DND-41 (cell line): ENCODE measurements around the gene CNOT3.

Experiments
- ATAC-seq: fragments of 200-7000 bp; cut with Tn5 transposase; 3 replicates; pipeline ENCODE4 v1.9.1; 2021; ENCODE audit warnings: low read depth; ENCODE audit not compliant: insufficient read depth
- DNase-seq: peaks from one replicate; pipeline ENCODE4 v3.0.0-alpha.2; 2020
- H2AFZ ChIP-seq: 2 replicates; pipeline ENCODE4 v1.6.0; 2012; ENCODE audit warnings: low read depth, low read length
- H3K27ac ChIP-seq: 2 replicates; pipeline ENCODE4 v1.5.1; 2012; ENCODE audit warnings: low read length, inconsistent platforms
- H3K27me3 ChIP-seq: fragments of 200-600 bp; sonication (generic); 2 replicates; pipeline ENCODE4 v1.6.0; 2012; ENCODE audit warnings: low read length, mild to moderate bottlenecking, inconsistent platforms; ENCODE audit not compliant: insufficient read depth, poor library complexity
- H3K36me3 ChIP-seq: 2 replicates; pipeline ENCODE4 v1.5.1; 2012; ENCODE audit warnings: low read length, inconsistent platforms; ENCODE audit not compliant: insufficient read depth
- H3K4me1 ChIP-seq: 2 replicates; pipeline ENCODE4 v1.5.1; 2012; ENCODE audit warnings: mild to moderate bottlenecking, low read length; ENCODE audit not compliant: insufficient read depth
- H3K4me2 ChIP-seq: 2 replicates; pipeline ENCODE4 v1.6.0; 2012; ENCODE audit warnings: mild to moderate bottlenecking, moderate library complexity, low read length, inconsistent platforms; ENCODE audit not compliant: insufficient read depth
- H3K4me3 ChIP-seq, 2 experiments: fragments of 200-600 bp in 1 of 2; shearing (Covaris generic) in 1 of 2; 2 replicates each; pipeline ENCODE4 v1.5.1; 2012 to 2016; ENCODE audit warnings: inconsistent platforms in 2 of 2, low read length in 2 of 2, mild to moderate bottlenecking in 2 of 2, low read depth in 1 of 2, moderate library complexity in 1 of 2
- H3K79me2 ChIP-seq: 2 replicates; pipeline ENCODE4 v1.6.0; 2012; ENCODE audit warnings: low read length, inconsistent platforms; ENCODE audit not compliant: insufficient read depth
- H3K9ac ChIP-seq: 2 replicates; pipeline ENCODE4 v1.6.0; 2012; ENCODE audit warnings: low read depth, mild to moderate bottlenecking, inconsistent platforms, low read length, moderate library complexity
- H3K9me3 ChIP-seq: 2 replicates; pipeline ENCODE4 v1.5.1; 2012; ENCODE audit warnings: low read length, moderate library complexity, mild to moderate bottlenecking, inconsistent platforms; ENCODE audit not compliant: insufficient read depth, severe bottlenecking
- H4K20me1 ChIP-seq: 2 replicates; pipeline ENCODE4 v1.6.0; 2012; ENCODE audit warnings: low read length; ENCODE audit not compliant: insufficient read depth
- CTCF ChIP-seq: IDR thresholded peaks from 2 replicates; pipeline ENCODE4 v1.5.1; 2012; ENCODE audit warnings: borderline replicate concordance, low read length, moderate library complexity, mild to moderate bottlenecking; ENCODE audit not compliant: poor library complexity, severe bottlenecking; ENCODE audit errors: extremely low read depth
- EZH2 ChIP-seq: IDR thresholded peaks from 3 replicates; pipeline ENCODE4 v1.6.1; 2012; ENCODE audit warnings: borderline replicate concordance, low read depth, mild to moderate bottlenecking, moderate library complexity, low read length, inconsistent platforms; ENCODE audit not compliant: severe bottlenecking

Gene CNOT3

GRCh38 chr19:54204767-54205468 lies 67.4 kb downstream of the CNOT3 start:
- H3K4me2 ChIP-seq: peak overlapping the region; percentile 81; the same call in 1 of the 2 replicates
- no peak overlapping the region for H3K9ac ChIP-seq
- peaks cover 89% of the 10 kb centered on the region for H4K20me1 ChIP-seq
- no peak overlapping the region for H2AFZ ChIP-seq
- ATAC-seq (no peak), DNase-seq (no peak)
- peaks cover 92% of the 10 kb centered on the region for H3K79me2 ChIP-seq
- H3K9me3 ChIP-seq: no peaks in the 10 kb centered on the region
- H3K36me3 ChIP-seq: peaks cover 88% of the 10 kb centered on the region
- no peaks in the 10 kb centered on the region for H3K27me3 ChIP-seq
- TF ChIP-seq EZH2: no peak
- no peak for TF ChIP-seq CTCF
- peaks cover 56% of the 10 kb centered on the region for H3K4me1 ChIP-seq
- peak overlapping the region in 1 of 2 experiments; percentile 12; a peak in 1 of 4 replicates for H3K4me3 ChIP-seq
- no peak overlapping the region for H3K27ac ChIP-seq
